ENCODE data around the gene CSNK1D. TPM values are rescaled to one million over a fixed set of nuclear protein-coding genes. Genes with fewer than 3 reads are reported as not detected.

The CSNK1D gene
- total RNA-seq, 1 experiment from 2014 or later, result 157 TPM

DNA sequence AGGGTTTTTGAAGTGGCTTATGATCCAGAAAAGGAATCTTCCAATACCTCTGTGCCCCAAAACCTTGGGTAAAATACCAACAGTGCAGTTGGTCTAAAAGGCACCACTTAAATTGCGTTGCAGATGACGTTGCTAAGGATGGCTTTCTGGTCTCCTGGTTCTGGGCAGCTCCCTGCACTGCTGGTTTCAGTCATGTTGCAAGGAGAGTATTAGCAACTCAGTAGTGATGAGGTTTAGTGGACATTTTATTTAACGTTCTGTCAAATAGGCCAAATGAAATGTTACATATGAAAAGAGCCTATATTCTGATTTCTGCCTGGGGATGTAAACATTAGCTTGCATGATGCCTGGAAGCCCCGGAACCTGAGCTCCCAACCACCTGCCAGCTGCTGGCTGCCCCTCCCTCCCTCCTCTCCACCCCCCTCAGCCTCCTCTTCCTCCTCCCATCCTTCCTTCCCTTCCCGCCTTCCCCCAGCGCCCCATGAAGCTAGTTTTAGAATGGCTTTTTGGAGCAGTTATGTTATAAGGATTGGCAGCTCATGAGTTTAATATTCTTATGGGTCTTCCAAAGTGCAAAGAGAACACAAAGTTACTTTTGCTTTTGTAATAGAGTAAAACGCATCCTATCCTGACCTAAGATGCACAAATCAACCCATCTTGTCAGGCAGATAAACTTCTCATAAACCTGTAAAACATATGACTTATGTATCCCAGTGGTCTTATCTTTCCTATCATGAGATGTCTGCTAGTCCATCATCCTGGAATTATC is 23.2 kb upstream of the CSNK1D start:
- intact Hi-C loops (cut with micrococcal nuclease; ENCODE audit: unreplicated experiment), result loop anchor here (5.0 to 10.0 kb wide), 2 partner anchors 41 to 52 kb away; no protein-coding TSS in a partner anchor
- TF ChIP-seq, protein P1, sequence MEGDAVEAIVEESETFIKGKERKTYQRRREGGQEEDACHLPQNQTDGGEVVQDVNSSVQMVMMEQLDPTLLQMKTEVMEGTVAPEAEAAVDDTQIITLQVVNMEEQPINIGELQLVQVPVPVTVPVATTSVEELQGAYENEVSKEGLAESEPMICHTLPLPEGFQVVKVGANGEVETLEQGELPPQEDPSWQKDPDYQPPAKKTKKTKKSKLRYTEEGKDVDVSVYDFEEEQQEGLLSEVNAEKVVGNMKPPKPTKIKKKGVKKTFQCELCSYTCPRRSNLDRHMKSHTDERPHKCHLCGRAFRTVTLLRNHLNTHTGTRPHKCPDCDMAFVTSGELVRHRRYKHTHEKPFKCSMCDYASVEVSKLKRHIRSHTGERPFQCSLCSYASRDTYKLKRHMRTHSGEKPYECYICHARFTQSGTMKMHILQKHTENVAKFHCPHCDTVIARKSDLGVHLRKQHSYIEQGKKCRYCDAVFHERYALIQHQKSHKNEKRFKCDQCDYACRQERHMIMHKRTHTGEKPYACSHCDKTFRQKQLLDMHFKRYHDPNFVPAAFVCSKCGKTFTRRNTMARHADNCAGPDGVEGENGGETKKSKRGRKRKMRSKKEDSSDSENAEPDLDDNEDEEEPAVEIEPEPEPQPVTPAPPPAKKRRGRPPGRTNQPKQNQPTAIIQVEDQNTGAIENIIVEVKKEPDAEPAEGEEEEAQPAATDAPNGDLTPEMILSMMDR (IDR thresholded peaks at IDR 0.05; ENCODE audit: unreplicated experiment), result no peak
- H3K27ac Mint-ChIP-seq (ENCODE audit: unreplicated experiment), result peak overlapping the region; percentile 85

DNA sequence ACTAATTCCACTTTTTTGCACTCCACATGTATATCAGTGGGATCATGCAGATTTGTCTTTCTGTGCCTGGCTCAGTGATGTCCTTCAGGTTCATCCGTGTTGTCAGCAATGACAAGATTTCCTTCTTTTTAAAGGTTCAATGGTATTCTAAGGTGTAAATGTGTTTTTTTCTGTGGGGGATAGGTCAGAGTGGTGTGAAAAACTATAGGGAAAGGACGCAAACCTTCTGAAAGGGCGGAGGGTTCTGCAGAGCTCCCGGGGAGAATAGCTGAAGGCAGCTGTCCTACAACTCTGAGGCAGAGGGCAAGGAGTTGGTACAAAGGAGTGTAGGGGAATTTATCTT is 21.9 kb upstream of the CSNK1D start:
- Mint-ChIP-seq H3K4me3 (ENCODE audit: low read depth, unreplicated experiment) (peak overlapping the region; percentile 0), H3K4me1 (ENCODE audit: low read depth, unreplicated experiment) (peaks cover 57% of the 10 kb centered on the region), H3K27me3 (ENCODE audit: unreplicated experiment) (no peaks in the 10 kb centered on the region), H3K9me3 (ENCODE audit: low read depth, unreplicated experiment) (no peaks in the 10 kb centered on the region), H3K27ac (ENCODE audit: unreplicated experiment) (no peak overlapping the region), H3K36me3 (ENCODE audit: insufficient read depth, unreplicated experiment) (peaks cover 58% of the 10 kb centered on the region)
- DNase-seq, result no peak
- intact Hi-C loops (cut with micrococcal nuclease; ENCODE audit: unreplicated experiment), result loop anchor here (5.0 to 10.0 kb wide), 2 partner anchors 42 to 51 kb away; no protein-coding TSS in a partner anchor
- TF ChIP-seq, protein P1 (IDR thresholded peaks at IDR 0.05; ENCODE audit: unreplicated experiment), result no peak
- CTCF ChIA-PET, result no interaction called here
- no TSS peak for BruUV-seq (replicated peaks)

More for the DNA sequence above, 23.2 kb upstream of the CSNK1D start:
- no peaks in the 10 kb centered on the region for H3K27me3 Mint-ChIP-seq (ENCODE audit: unreplicated experiment)
- H3K4me1 Mint-ChIP-seq (ENCODE audit: low read depth, unreplicated experiment), result peaks cover 63% of the 10 kb centered on the region
- BruUV-seq (replicated peaks), result no TSS peak
- peak overlapping the region; percentile 74 for H3K4me3 Mint-ChIP-seq (ENCODE audit: low read depth, unreplicated experiment)
- no peaks in the 10 kb centered on the region for H3K9me3 Mint-ChIP-seq (ENCODE audit: low read depth, unreplicated experiment)
- peaks cover 52% of the 10 kb centered on the region for H3K36me3 Mint-ChIP-seq (ENCODE audit: insufficient read depth, unreplicated experiment)
- DNase-seq, result no peak
- CTCF ChIA-PET, result interaction anchor here (0.7 to 1.9 kb wide), 3 partner anchors 15 to 91 kb away, joined by 3 to 7 read pairs (median 5); no protein-coding TSS in a partner anchor

DNA sequence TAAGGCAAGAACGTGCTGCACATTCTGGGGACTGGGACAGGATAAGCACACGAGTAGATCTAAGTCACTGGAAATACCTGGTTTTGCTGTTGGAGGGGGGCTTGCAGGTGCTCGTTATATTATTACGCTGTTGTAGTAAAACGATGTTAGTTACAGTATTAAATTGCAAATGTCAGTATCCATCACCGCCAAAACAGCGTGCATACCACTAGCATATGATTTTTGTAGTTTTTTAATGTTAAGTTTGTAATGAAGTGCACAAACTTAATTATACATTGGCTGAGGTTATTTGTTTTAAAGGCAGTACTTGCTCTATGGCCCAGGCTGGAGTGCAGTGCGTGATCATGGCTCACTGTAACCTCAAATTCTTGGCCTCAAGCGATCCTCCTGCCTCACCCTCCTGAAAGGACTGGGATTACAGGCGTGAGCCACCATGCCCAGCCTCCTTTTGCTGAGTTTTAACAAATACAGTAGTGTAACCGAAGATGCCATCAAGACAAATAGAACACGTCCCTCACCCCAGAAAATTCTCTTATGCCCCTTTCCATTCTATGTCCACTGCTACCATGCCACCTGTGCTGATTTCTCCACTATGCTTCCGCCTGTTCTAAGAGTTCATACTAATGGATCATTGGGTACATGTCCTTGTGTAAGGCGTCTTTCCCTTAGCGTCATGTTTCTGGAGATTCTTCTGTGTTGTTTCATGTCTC is 20.7 kb upstream of the CSNK1D start:
- H3K4me3 Mint-ChIP-seq (ENCODE audit: low read depth, unreplicated experiment), result peak overlapping the region; percentile 10
- H3K9me3 Mint-ChIP-seq (ENCODE audit: low read depth, unreplicated experiment), result no peaks in the 10 kb centered on the region
- intact Hi-C loops (cut with micrococcal nuclease; ENCODE audit: unreplicated experiment), result loop anchor here (10.0 kb wide), 1 partner anchor 49 kb away; no protein-coding TSS in a partner anchor
- TF ChIP-seq, protein P1 (IDR thresholded peaks at IDR 0.05; ENCODE audit: unreplicated experiment), result no peak
- peaks cover 45% of the 10 kb centered on the region for H3K4me1 Mint-ChIP-seq (ENCODE audit: low read depth, unreplicated experiment)
- CTCF ChIA-PET, result no interaction called here
- no peak for DNase-seq
- H3K36me3 Mint-ChIP-seq (ENCODE audit: insufficient read depth, unreplicated experiment), result peaks cover 52% of the 10 kb centered on the region
- TSS peak; percentile 81 for BruUV-seq (replicated peaks)
- H3K27ac Mint-ChIP-seq (ENCODE audit: unreplicated experiment), result peak overlapping the region; percentile 16
- no peaks in the 10 kb centered on the region for H3K27me3 Mint-ChIP-seq (ENCODE audit: unreplicated experiment)

DNA sequence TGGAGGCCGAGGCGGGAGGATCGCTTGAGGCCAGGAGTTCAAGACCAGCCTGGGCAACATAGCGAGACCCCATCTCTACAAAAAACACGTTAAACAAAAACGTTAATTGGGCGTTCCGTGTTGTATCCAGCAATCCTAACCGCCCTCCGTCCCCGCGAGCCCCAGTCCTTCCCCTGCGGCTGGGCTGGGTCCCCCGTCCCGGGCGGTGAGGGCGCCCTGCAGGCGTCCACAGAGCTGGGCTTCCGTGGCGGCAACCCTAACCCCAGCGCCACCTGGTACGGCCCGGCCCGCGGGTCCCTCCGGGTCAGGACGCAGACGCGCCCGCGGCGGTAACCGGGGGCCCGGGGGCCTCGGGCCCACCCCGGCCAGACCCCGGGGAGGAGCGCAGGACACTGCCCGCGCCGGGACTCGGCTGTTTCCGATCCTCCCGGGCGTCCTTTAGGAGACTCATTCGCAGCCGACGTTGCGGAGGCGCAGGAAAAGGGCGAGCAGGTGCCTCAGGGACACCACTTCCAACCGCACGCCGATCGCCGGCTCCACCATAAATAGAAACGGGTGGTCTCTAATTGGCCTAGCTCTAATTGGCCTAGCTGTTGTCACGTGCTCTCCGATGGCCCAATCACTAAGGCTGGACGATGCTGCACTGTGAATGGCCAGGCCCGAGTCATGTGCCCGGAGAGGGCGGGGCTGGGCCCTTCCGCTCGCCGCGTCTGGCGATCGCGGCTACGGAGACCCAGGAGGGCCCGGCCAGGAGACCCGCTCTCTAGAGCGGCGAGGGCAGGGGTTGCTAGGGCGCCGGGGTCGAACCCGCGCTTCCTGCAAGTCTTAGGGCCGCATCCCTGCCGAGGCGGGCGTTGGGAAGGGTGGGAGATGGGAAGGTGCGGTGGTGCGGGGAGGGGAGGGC is 19.0 kb upstream of the CSNK1D start:
- Mint-ChIP-seq H3K36me3 (ENCODE audit: insufficient read depth, unreplicated experiment) (peaks cover 50% of the 10 kb centered on the region), H3K27ac (ENCODE audit: unreplicated experiment) (peak overlapping the region; percentile 75), H3K9me3 (ENCODE audit: low read depth, unreplicated experiment) (no peaks in the 10 kb centered on the region), H3K27me3 (ENCODE audit: unreplicated experiment) (no peaks in the 10 kb centered on the region), H3K4me3 (ENCODE audit: low read depth, unreplicated experiment) (peak overlapping the region; percentile 70), H3K4me1 (ENCODE audit: low read depth, unreplicated experiment) (peaks cover 40% of the 10 kb centered on the region)
- intact Hi-C loops (cut with micrococcal nuclease; ENCODE audit: unreplicated experiment), result loop anchor here (10.0 kb wide), 1 partner anchor 48 kb away; no protein-coding TSS in a partner anchor
- TF ChIP-seq, protein P1 (IDR thresholded peaks at IDR 0.05; ENCODE audit: unreplicated experiment), result no peak
- peak; percentile 95 for DNase-seq
- TSS peak; percentile 73 for BruUV-seq (replicated peaks)
- CTCF ChIA-PET, result interaction anchor here (0.6 to 1.0 kb wide), 4 partner anchors 9 to 46 kb away, joined by 3 to 5 read pairs (median 3); partner anchors contain the start of gene SECTM1
